K562 (cell line): ENCODE results near the gene TUT1. TPM values are rescaled to one million over a fixed set of nuclear protein-coding genes. Genes with fewer than 3 reads are reported as not detected.

ENCODE experiments used
- ATAC-seq: fragments of 200-7000 bp; cut with Tn5 transposase; 3 replicates; pipeline ENCODE4 v1.9.1; 2020; ENCODE audit warnings: moderate library complexity
- BruUV-seq: library from RNA; stranded (reverse); fragments of 400-500 nt; replicated peaks from 2 replicates; lab custom pipeline; 2021; lab: Mats Ljungman, UMichigan
- CTCF ChIA-PET: fragments of 300-600 bp; formaldehyde crosslinking; extraction: SDS; loops from one replicate; lab custom pipeline; 2021; ENCODE audit warnings: low intra/inter-chr PET ratio; lab: Yijun Ruan, JAX
- POLR2A ChIA-PET: fragments of 300-600, 350-650 bp; sonication (Branson Sonifier 250); formaldehyde crosslinking; extraction: SDS; loops from one replicate; lab custom pipeline; 2021; ENCODE audit warnings: antibody characterized with exemption, inconsistent platforms; lab: Yijun Ruan, JAX
- DNase-seq, 4 experiments: peaks; one replicate each; pipeline versions ENCODE4 v3.0.0 to v3.0.0-alpha.2; 2011 to 2018; ENCODE audit warnings: low spot score in 3 of 4, mixed read lengths in 3 of 4; ENCODE audit errors: extremely low read depth in 1 of 4
- FAIRE-seq: peaks from 2 replicates; lab custom pipeline; 2011; peaks lifted over from hg19 to GRCh38; lab: Jason Lieb, UNC
- H2AFZ ChIP-seq: 2 replicates; pipeline ENCODE4 v1.6.0; 2011; ENCODE audit warnings: low read depth, low read length, control low read depth, inconsistent platforms
- H3K27ac ChIP-seq: fragments of 200-600 bp; 3 replicates; pipeline ENCODE4 v1.8.0; 2011; ENCODE audit warnings: low read depth, mild to moderate bottlenecking, control low read depth, inconsistent platforms, low read length, moderate library complexity, mixed read lengths; ENCODE audit errors: extremely low read depth
- H3K27me3 ChIP-seq, 2 experiments: fragments of 300-600 bp in 1 of 2; 2 replicates in 1 of 2; 3 replicates in 1 of 2; pipeline versions ENCODE4 v1.6.0 to v1.8.0; 2011; ENCODE audit warnings: inconsistent platforms in 2 of 2, low read length in 2 of 2, mild to moderate bottlenecking in 1 of 2, mixed read lengths in 1 of 2, moderate library complexity in 1 of 2; ENCODE audit not compliant: control insufficient read depth in 2 of 2, insufficient read depth in 2 of 2
- H3K36me3 ChIP-seq: fragments of 300-600 bp; 3 replicates; pipeline ENCODE4 v1.8.0; 2011; ENCODE audit warnings: mild to moderate bottlenecking, low read length, inconsistent platforms; ENCODE audit not compliant: control insufficient read depth, insufficient read depth
- H3K4me1 ChIP-seq, 2 experiments: fragments of 200-600 bp in 1 of 2; replicated peaks in 1 of 2; 2 replicates in 1 of 2; 3 replicates in 1 of 2; pipeline versions ENCODE4 v1.5.1 to v1.8.0; 2011; ENCODE audit warnings: inconsistent platforms in 2 of 2, low read length in 2 of 2, mild to moderate bottlenecking in 1 of 2, mixed read lengths in 1 of 2, moderate library complexity in 1 of 2; ENCODE audit not compliant: control insufficient read depth in 2 of 2, insufficient read depth in 2 of 2
- H3K4me2 ChIP-seq: 2 replicates; pipeline ENCODE4 v1.6.1; 2011; ENCODE audit warnings: low read length, control low read depth, inconsistent platforms, mixed read lengths; ENCODE audit not compliant: insufficient read depth
- H3K4me3 ChIP-seq: fragments of 200-600 bp; sonication (generic), shearing (Covaris generic); 2 replicates; pipeline ENCODE4 v1.5.1; 2016; ENCODE audit warnings: control low read depth, inconsistent platforms
- H3K79me2 ChIP-seq: fragments of 200-600 bp; 3 replicates; pipeline ENCODE4 v1.8.0; 2011; ENCODE audit warnings: low read length, inconsistent platforms; ENCODE audit not compliant: control insufficient read depth, insufficient read depth
- H3K9ac ChIP-seq, 2 experiments: 2 replicates each; pipeline versions ENCODE4 v1.6.0 to v1.6.1; 2011; ENCODE audit warnings: low read depth in 2 of 2, low read length in 2 of 2, control low read depth in 1 of 2, inconsistent platforms in 1 of 2, mild to moderate bottlenecking in 1 of 2, mixed read lengths in 1 of 2; ENCODE audit not compliant: insufficient read depth in 1 of 2
- H3K9me1 ChIP-seq: one replicate; pipeline ENCODE4 v1.6.0; 2011; ENCODE audit warnings: inconsistent platforms, mild to moderate bottlenecking, low read length, moderate library complexity; ENCODE audit not compliant: control insufficient read depth, insufficient read depth
- H3K9me3 ChIP-seq: replicated peaks from 2 replicates; pipeline ENCODE4 v1.5.1; 2011; ENCODE audit warnings: low read depth, low read length, inconsistent platforms; ENCODE audit not compliant: control insufficient read depth, insufficient read depth
- H4K20me1 ChIP-seq: replicated peaks from 2 replicates; pipeline ENCODE4 v1.6.1; 2011; ENCODE audit warnings: low read length, inconsistent platforms, mixed read lengths; ENCODE audit not compliant: control insufficient read depth, insufficient read depth
- C11orf30 ChIP-seq: fragments of 450-650 bp; IDR thresholded peaks from 2 replicates; pipeline ENCODE4 v1.6.1; 2016; ENCODE audit warnings: low read depth, mild to moderate bottlenecking
- CAMTA2 ChIP-seq: fragments of 250-450 bp; sonication (Bioruptor Pico); conservative IDR thresholded peaks from 2 replicates; pipeline ENCODE4 v1.5.1; 2022
- COPS2 ChIP-seq: fragments of 450-650 bp; conservative IDR thresholded peaks from 2 replicates; pipeline ENCODE4 v1.6.1; 2016; ENCODE audit warnings: mild to moderate bottlenecking, moderate library complexity
- CREBBP ChIP-seq: IDR thresholded peaks from one replicate; pipeline ENCODE4 v1.6.1; 2012; ENCODE audit warnings: low read depth, mild to moderate bottlenecking, control low read depth, inconsistent platforms, low read length
- HMGN3 ChIP-seq: IDR thresholded peaks from 2 replicates; pipeline ENCODE4 v1.6.1; 2011; ENCODE audit warnings: borderline replicate concordance, low read depth, mild to moderate bottlenecking, mixed read lengths, low read length; ENCODE audit not compliant: insufficient read length; ENCODE audit errors: extremely low read depth
- RBFOX2 ChIP-seq: fragments of 200-400 bp; formaldehyde crosslinking; IDR thresholded peaks from 2 replicates; pipeline ENCODE4 v1.6.1; 2017; ENCODE audit warnings: low read depth, mild to moderate bottlenecking, low read length, moderate library complexity
- RFX1 ChIP-seq: fragments of 450-650 bp; IDR thresholded peaks from 2 replicates; pipeline ENCODE4 v1.6.1; 2016; ENCODE audit warnings: mild to moderate bottlenecking, moderate library complexity
- SIRT6 ChIP-seq: IDR thresholded peaks from one replicate; pipeline ENCODE4 v1.6.1; 2012; ENCODE audit warnings: low read depth, mild to moderate bottlenecking, control low read depth, inconsistent platforms, low read length, moderate library complexity
- SMAD3 ChIP-seq: fragments of 450-650 bp; formaldehyde crosslinking; conservative IDR thresholded peaks from 2 replicates; pipeline ENCODE4 v1.4.0; 2020; ENCODE audit warnings: mild to moderate bottlenecking
- SMARCA5 ChIP-seq: fragments of 450-650 bp; IDR thresholded peaks from 2 replicates; pipeline ENCODE4 v1.6.1; 2016
- SPI1 ChIP-seq: IDR thresholded peaks from 2 replicates; pipeline ENCODE4 v1.6.1; 2011; ENCODE audit warnings: low read depth, low read length, control low read depth, borderline replicate concordance
- ZNF584 ChIP-seq: fragments of 200-800 bp; sonication (Bioruptor generic); IDR thresholded peaks from 2 replicates; pipeline ENCODE4 v1.6.1; 2016; ENCODE audit warnings: low read depth, mild to moderate bottlenecking, missing genetic modification characterization, missing compliant biosample characterization
- ZNF76 ChIP-seq: fragments of 250-450 bp; sonication (Bioruptor Pico); IDR thresholded peaks from 2 replicates; pipeline ENCODE4 v1.4.0; 2020; ENCODE audit warnings: mild to moderate bottlenecking, moderate library complexity, borderline replicate concordance
- ZNF766 ChIP-seq: fragments of 200-800 bp; sonication (Bioruptor generic); conservative IDR thresholded peaks from 2 replicates; pipeline ENCODE4 v1.6.1; 2016; ENCODE audit warnings: missing genetic modification characterization, missing compliant biosample characterization
- WGBS: fragments of 100-300 bp; shearing (Covaris generic); methylation state at CpG from one replicate; pipeline ENCODE4 v1.1.6; 2016; ENCODE audit warnings: low coverage, mixed read lengths; ENCODE audit not compliant: insufficient coverage; ENCODE audit errors: missing lambda C conversion rate; 5-methylcytosine and 5-hydroxymethylcytosine counted together
- in situ Hi-C: fragments of 300-500 bp; cut with MboI; formaldehyde crosslinking; loops from 4 replicates; pipeline ENCODE4 v1.15.0; 2018; ENCODE audit warnings: inconsistent platforms, mixed read lengths
- intact Hi-C: fragments of 100-400 bp; cut with micrococcal nuclease; formaldehyde crosslinking; loops from 2 replicates; pipeline ENCODE4 v1.14.2; 2022
- polyA plus RNA-seq, 8 experiments: library from polyadenylated mRNA; depleted of rRNA in 4 of 8; stranded (reverse) in 5 of 8; unstranded in 3 of 8; fragments of >200 nt; fragmentation: Nextera tagmentation in 2 of 8; fragmentation: Illumina TruSeq in 1 of 8; extraction: Ambion mirVana in 2 of 8; extraction: Trizol in 1 of 8; gene quantifications; 2 replicates each; pipeline versions ENCODE4 v1.2.1 to v1.2.3, GENCODE V29; 2011 to 2014; ENCODE audit warnings: inconsistent platforms in 1 of 8, missing spikeins in 1 of 8
- total RNA-seq, 7 experiments: library from RNA; depleted of rRNA in 6 of 7; stranded (reverse); fragments of >200 nt in 6 of 7; fragmentation: Illumina TruSeq in 2 of 7; extraction: Trizol in 2 of 7; gene quantifications; 2 replicates each; pipeline versions ENCODE4 v1.2.1 to v1.2.3, GENCODE V29; 2011 to 2021; ENCODE audit warnings: low replicate concordance in 1 of 7
- TF ChIP-seq, protein P1 (sequence below): fragments of 250-450 bp; sonication (Bioruptor Pico); IDR thresholded peaks from 2 replicates; pipeline ENCODE4 v1.4.0; 2020; ENCODE audit warnings: borderline replicate concordance

The TUT1 gene
- total and polyA plus RNA-seq, 9 of the 15 experiments (the other 6 are each of a cell fraction or from before 2014, with no cell fraction given) = 0.66 to 44.3 (median 15.7) TPM

DNA sequence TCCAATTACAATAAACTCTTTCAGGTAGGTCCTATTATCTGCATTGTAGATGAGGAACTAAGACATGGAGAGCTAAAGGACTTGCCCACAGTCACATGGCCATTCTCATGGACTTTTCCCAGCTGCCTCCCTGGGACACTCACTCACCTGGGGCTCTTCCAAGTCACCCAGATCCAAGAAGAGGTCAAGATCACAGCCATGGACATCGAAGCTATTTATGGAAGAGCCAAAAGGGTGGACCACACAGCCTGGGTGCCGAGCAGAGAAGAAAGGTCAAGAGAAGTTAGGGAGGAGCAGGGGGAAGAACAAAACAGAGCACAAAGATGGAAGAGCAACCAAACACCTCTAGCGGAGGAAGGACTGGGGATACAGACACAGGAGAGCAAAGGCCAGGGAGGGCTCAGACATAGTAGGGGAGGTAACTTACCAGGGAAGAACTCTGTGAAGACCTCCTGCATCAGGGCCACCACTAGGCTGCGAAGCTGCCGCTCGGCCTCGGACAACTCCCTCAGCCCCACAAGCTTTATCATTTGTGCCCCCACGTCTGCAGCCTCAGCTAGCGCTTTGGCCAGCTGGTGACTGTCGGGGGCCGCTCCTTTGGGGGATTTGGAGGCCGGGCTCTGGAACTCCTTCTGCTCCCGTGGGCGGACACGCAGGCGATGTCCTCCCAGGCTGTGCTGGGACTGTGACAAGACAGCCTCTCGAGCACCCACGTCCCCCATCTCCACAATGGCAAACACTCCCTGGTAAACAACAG lies 10.2 kb downstream of the TUT1 start:
- ATAC-seq (no peak), DNase-seq (no peak), FAIRE-seq (no peak)
- H3K9me3 ChIP-seq = no peaks in the 10 kb centered on the region; the same call in 1 of the 2 replicates
- no peak overlapping the region for H2AFZ ChIP-seq
- 90% methylated on average over 17 of the region's 18 CpGs for WGBS
- no peaks in the 10 kb centered on the region for H3K27me3 ChIP-seq
- no peaks in the 10 kb centered on the region for H3K9me1 ChIP-seq
- TF ChIP-seq HMGN3 = no peak
- TF ChIP-seq RBFOX2 = 0 out of 2 replicates have a peak, but pooled peaks have one; percentile 22
- ChIA-PET CTCF (no interaction called here), POLR2A (interaction anchor here (1.2 kb wide), 1 partner anchor 10 kb away, joined by 4 read pairs; the partner anchor contains the start of gene TUT1)
- H3K79me2 ChIP-seq = peaks cover 11% of the 10 kb centered on the region; the same call in 2 of the 3 replicates
- H3K4me1 ChIP-seq = peaks cover 0 to 9% of the 10 kb centered on the region in 2 experiments; a peak in 3 of 5 replicates
- in situ Hi-C loops (no loop called here), intact Hi-C loops (no loop called here)
- no peak overlapping the region for H3K4me2 ChIP-seq
- peak overlapping the region in 1 of 2 experiments; percentile 75; a peak in 2 of 4 replicates for H3K9ac ChIP-seq
- H3K27ac ChIP-seq = no peak overlapping the region; the same call in 2 of the 3 replicates
- peaks cover 71% of the 10 kb centered on the region for H3K36me3 ChIP-seq
- H4K20me1 ChIP-seq = no peaks in the 10 kb centered on the region
- BruUV-seq = no TSS peak
- no peak overlapping the region for H3K4me3 ChIP-seq

DNA sequence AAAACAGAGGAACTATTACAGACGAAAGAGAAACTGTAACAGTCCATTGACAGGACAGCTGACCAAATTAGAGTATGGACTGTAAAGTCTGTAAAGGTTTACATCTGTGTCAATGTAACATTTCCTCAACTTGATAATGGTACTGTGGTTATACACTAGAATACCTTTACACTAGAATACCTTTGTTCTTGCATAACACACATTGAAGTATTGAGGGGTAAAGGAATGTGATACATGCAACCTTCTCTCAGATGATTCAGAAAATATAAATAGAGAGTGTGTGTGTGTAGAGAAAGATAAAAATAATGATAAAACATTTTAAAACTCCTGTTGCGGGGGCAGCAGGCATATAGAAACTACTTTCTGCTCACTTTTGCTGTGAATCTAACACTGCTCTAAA lies 12.1 kb downstream of the TUT1 start:
- no peaks in the 10 kb centered on the region; the same call in 1 of the 2 replicates for H3K9me3 ChIP-seq
- FAIRE-seq = no peak
- H2AFZ ChIP-seq = no peak overlapping the region
- peaks cover 18% of the 10 kb centered on the region for H3K79me2 ChIP-seq
- in situ Hi-C loops (no loop called here), intact Hi-C loops (no loop called here)
- WGBS = 78% methylated on average over 2 of the region's 2 CpGs
- BruUV-seq = no TSS peak
- no peak overlapping the region for H3K9ac ChIP-seq
- no peak overlapping the region for H3K4me3 ChIP-seq
- H3K36me3 ChIP-seq = peaks cover 77% of the 10 kb centered on the region
- H3K27ac ChIP-seq = no peak overlapping the region
- DNase-seq = no peak
- H4K20me1 ChIP-seq = no peaks in the 10 kb centered on the region
- peaks cover 4 to 27% of the 10 kb centered on the region in 2 experiments; a peak in 3 of 5 replicates for H3K4me1 ChIP-seq
- H3K27me3 ChIP-seq = no peaks in the 10 kb centered on the region
- POLR2A ChIA-PET = interaction anchor here (0.7 kb wide), 1 partner anchor 12 kb away, joined by 4 read pairs; the partner anchor contains the start of gene TUT1
- TF ChIP-seq CAMTA2 (CRISPR knock-in tag) (no peak), RFX1 (no peak), SMARCA5 (no peak), SMAD3 (CRISPR knock-in tag) (no peak), ZNF766 (no peak), ZNF76 (CRISPR knock-in tag) (no peak), SIRT6 (no peak), CREBBP (no peak), C11orf30 (no peak), COPS2 (no peak), ZNF584 (CRISPR knock-in tag) (no peak), SPI1 (no peak)
- TF ChIP-seq, protein P1, sequence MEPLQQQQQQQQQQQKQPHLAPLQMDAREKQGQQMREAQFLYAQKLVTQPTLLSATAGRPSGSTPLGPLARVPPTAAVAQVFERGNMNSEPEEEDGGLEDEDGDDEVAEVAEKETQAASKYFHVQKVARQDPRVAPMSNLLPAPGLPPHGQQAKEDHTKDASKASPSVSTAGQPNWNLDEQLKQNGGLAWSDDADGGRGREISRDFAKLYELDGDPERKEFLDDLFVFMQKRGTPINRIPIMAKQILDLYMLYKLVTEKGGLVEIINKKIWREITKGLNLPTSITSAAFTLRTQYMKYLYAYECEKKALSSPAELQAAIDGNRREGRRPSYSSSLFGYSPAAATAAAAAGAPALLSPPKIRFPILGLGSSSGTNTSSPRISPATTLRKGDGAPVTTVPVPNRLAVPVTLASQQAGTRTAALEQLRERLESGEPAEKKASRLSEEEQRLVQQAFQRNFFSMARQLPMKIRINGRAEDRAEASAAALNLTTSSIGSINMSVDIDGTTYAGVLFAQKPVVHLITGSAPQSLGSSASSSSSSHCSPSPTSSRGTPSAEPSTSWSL (CRISPR knock-in tag) = no peak
- CTCF ChIA-PET = no interaction called here
- no peaks in the 10 kb centered on the region for H3K9me1 ChIP-seq
- no peak overlapping the region for H3K4me2 ChIP-seq
- ATAC-seq = no peak
